ENCODE measurements around the gene SCNM1. TPM values are rescaled to one million over a fixed set of nuclear protein-coding genes. Genes with fewer than 3 reads are reported as not detected.
A peak's percentile ranks its signal among the peaks of the same experiment; 100 is the strongest.

The SCNM1 gene
- total RNA-seq, 4 donors from 2014 or later = 13.2 to 44.5 (median 24.5) TPM

DNA sequence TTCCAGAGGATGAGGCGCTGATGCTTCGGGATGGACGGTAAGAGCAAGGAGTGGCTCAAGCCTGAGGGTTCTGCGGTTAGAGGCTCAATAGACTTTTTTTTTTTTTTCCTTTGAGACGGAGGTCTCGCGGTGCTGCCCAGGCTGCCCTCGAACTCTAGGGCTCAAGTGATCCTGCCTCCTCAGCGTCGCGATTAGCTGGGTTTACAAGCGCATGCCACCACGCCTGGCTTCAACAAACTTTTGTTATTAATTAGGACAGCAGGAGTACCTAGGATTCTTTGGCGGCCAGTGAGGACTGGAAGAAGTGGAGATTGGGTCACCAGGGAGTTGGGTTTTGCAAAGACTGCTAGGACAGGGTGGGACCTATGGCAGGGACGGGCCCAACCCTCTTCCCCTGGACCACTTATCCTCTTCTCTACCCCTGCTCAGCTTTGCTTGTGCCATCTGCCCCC, 587 bp downstream of the SCNM1 start:
- DNase-seq = peak; percentile 21 to 23
- Histone ChIP-seq H3K36me3 (peaks cover 5 to 8% of the 10 kb centered on the region in 2 donors), H3K27me3 (no peaks in the 10 kb centered on the region), H3K4me1 (peaks cover 14 to 21% of the 10 kb centered on the region in 2 donors), H3K27ac (peak overlapping the region in 2 of 3 donors; percentile 70 to 76), H3K4me3 (replicated peaks in 1 of 3) (peak overlapping the region; percentile 43 to 60 (median 53)), H3K9me3 (no peaks in the 10 kb centered on the region)
- 2 to 3% methylated on average over 15 of the region's 15 CpGs for WGBS, 2 donors
- intact Hi-C loops (cut with DNase I) = no loop called here
- no peak for TF ChIP-seq POLR2A (IDR thresholded peaks at IDR 0.05)
- TF ChIP-seq, protein P1, sequence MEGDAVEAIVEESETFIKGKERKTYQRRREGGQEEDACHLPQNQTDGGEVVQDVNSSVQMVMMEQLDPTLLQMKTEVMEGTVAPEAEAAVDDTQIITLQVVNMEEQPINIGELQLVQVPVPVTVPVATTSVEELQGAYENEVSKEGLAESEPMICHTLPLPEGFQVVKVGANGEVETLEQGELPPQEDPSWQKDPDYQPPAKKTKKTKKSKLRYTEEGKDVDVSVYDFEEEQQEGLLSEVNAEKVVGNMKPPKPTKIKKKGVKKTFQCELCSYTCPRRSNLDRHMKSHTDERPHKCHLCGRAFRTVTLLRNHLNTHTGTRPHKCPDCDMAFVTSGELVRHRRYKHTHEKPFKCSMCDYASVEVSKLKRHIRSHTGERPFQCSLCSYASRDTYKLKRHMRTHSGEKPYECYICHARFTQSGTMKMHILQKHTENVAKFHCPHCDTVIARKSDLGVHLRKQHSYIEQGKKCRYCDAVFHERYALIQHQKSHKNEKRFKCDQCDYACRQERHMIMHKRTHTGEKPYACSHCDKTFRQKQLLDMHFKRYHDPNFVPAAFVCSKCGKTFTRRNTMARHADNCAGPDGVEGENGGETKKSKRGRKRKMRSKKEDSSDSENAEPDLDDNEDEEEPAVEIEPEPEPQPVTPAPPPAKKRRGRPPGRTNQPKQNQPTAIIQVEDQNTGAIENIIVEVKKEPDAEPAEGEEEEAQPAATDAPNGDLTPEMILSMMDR (IDR thresholded peaks at IDR 0.05) = no peak

DNA sequence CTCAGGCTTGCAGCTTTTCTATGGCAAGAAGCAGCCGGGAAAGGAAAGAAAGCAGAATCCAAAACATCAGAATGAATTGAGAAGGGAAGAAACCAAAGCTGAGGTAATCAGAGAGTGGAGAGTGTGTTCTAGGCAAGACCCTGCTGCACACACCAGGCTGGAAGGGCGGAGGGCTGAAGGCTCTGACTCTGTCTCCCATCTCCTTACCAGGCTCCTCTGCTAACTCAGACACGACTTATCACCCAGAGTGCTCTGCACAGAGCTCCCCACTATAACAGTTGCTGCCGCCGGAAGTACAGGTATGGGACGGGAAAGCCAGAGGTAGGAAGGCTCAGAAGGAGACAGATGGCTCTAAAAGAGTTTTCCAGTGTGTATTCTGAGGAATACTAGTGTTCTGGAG, 1.2 kb downstream of the SCNM1 start:
- no peaks in the 10 kb centered on the region for H3K27me3 ChIP-seq
- DNase-seq = no peak
- WGBS, 2 donors = 87 to 88% methylated on average over 6 of the region's 6 CpGs
- H3K4me3 ChIP-seq (replicated peaks in 1 of 3) = no peak overlapping the region
- TF ChIP-seq, protein P1 (IDR thresholded peaks at IDR 0.05) = no peak
- TF ChIP-seq POLR2A (IDR thresholded peaks at IDR 0.05) = no peak
- peaks cover 3 to 5% of the 10 kb centered on the region in 2 donors for H3K36me3 ChIP-seq
- intact Hi-C loops (cut with DNase I) = no loop called here
- no peak overlapping the region for H3K27ac ChIP-seq
- peaks cover 14 to 21% of the 10 kb centered on the region in 2 donors for H3K4me1 ChIP-seq
- H3K9me3 ChIP-seq = no peaks in the 10 kb centered on the region

DNA sequence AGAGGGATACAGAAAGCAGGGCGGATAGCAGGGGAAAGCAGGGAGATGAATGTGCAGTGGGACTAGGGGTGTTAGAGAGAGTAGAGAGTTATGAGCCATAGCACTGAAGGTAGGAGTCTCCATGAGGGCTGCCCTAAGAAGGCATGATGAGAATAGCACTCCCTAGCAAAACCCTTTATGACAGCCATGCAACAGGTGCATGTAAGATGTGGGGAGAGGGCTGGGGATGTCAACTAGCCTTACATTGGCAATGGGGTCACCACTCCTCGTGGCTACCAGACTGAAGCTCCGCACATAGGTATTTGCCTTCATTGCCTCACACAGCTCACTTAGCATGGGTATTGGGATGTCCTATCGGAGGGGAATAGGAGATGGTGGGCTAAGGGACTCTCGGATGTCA, 5.2 kb downstream of the SCNM1 start:
- Histone ChIP-seq H3K27me3 (no peaks in the 10 kb centered on the region), H3K4me3 (replicated peaks in 1 of 3) (no peak overlapping the region), H3K4me1 (peaks cover 6 to 8% of the 10 kb centered on the region in 2 donors), H3K9me3 (no peaks in the 10 kb centered on the region), H3K27ac (no peak overlapping the region), H3K36me3 (peaks cover 16 to 17% of the 10 kb centered on the region in 2 donors)
- intact Hi-C loops (cut with DNase I) = no loop called here
- WGBS, 2 donors = 83 to 94% methylated on average over 5 of the region's 5 CpGs
- DNase-seq = no peak
- TF ChIP-seq, protein P1 (IDR thresholded peaks at IDR 0.05) = no peak
- TF ChIP-seq POLR2A (IDR thresholded peaks at IDR 0.05) = no peak

DNA sequence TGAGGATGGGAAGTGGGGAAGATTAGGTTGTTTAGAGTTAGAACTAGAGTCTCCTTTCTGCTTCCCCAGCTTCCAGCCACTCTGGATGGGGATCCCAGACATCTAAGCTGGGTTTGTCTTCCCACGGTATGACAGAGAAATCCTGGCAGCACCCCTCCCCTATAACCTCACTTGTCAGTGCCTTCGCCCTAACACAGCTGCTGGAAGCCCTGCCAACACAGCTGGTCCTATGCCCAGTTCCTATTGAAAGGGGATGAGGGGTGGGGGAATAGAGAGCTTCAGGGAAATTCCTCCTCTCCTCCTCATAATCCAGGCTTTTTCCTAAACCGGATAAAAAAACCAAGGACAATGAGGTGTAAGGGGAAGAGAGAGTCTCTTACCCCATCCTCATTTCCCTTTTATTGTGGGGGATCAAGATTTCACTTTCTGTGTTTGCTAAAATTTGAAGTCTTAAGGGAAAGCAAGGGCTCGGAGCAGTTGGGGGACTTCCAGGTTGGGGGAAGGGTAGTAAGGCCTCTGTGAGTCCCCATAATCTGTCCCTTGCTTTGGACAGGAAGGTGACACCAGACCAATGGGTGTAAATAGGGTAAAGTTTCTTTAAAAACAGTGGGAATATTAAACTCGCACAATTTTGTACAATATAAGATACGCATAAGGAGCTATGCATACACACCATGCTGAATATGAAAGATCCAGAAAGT, 9.2 kb downstream of the SCNM1 start:
- WGBS, 2 donors = 78 to 80% methylated on average over 6 of the region's 6 CpGs
- Histone ChIP-seq H3K36me3 (peaks cover 21 to 49% of the 10 kb centered on the region in 2 donors), H3K4me3 (replicated peaks in 1 of 3) (no peak overlapping the region), H3K9me3 (no peaks in the 10 kb centered on the region), H3K4me1 (no peaks in the 10 kb centered on the region), H3K27ac (no peak overlapping the region), H3K27me3 (no peaks in the 10 kb centered on the region)
- intact Hi-C loops (cut with DNase I) = no loop called here
- no peak for DNase-seq
- TF ChIP-seq POLR2A (IDR thresholded peaks at IDR 0.05) = no peak
- TF ChIP-seq, protein P1 (IDR thresholded peaks at IDR 0.05) = no peak

DNA sequence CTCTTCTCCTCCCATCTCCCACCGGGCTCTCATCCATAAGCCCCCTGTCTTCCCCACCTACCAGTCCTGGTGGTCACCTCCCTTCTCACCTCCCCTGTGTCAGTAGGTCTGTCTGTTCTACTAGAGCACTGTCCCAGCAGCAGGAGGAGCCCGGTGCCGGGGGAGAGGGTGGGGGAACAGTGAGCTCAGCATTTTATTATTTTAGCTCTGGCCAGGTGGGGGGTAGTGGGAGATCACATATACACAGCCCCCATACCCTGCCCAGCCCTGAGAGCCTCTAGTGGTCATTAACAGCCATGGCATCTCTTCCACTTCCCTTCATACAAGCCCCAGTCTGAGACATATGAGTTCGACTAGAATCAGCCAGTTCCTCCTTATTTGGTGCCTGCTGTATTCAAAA, 9.9 kb downstream of the SCNM1 start, which contains the start of gene TMOD4:
TMOD4 (minus strand) TSS at position 119 of the 400 bp plus-strand sequence. CDS start 1,106 bp downstream, outside the sequence.
- H3K9me3 ChIP-seq = no peaks in the 10 kb centered on the region
- no peak within 1 kb of the TSS for H3K27ac ChIP-seq
- H3K36me3 ChIP-seq = peaks cover 26 to 53% of the 10 kb centered on the region in 2 donors
- intact Hi-C loops (cut with DNase I) = no loop called here
- 56 to 63% methylated on average over 4 of the region's 4 CpGs for WGBS, 2 donors
- TF ChIP-seq, protein P1 (IDR thresholded peaks at IDR 0.05) = peak in 1 of 6 experiments; percentile 39
- no peak for TF ChIP-seq POLR2A (IDR thresholded peaks at IDR 0.05)
- no peaks in the 10 kb centered on the region for H3K27me3 ChIP-seq
- no peaks in the 10 kb centered on the region for H3K4me1 ChIP-seq
- H3K4me3 ChIP-seq (replicated peaks in 1 of 3) = no peak within 1 kb of the TSS
- no peak for DNase-seq

Measured in thyroid gland (tissue), 4 donors.